ENCODE data around the gene CHST1.

CHST1 gene

GRCh38 chr11:45659818-45660160 is 5.6 kb downstream of the CHST1 start:
- no peak for DNase-seq

GRCh38 chr11:45659031-45659817 is 6.2 kb downstream of the CHST1 start:
- DNase-seq = no peak

GRCh38 chr11:45658292-45658991 is 7.0 kb downstream of the CHST1 start:
- no peak for DNase-seq

GRCh38 chr11:45657496-45658260 is 7.7 kb downstream of the CHST1 start:
- no peak for DNase-seq

GRCh38 chr11:45655831-45656230 is 9.6 kb downstream of the CHST1 start:
- no peak for DNase-seq

- DNase-seq = peak; percentile 46
These were observed 10.1 kb downstream of the CHST1 start for GRCh38 chr11:45655347-45655756.

GRCh38 chr11:45655012-45655283 is 10.5 kb downstream of the CHST1 start:
- no peak for DNase-seq

GRCh38 chr11:45654231-45655011 is 11.0 kb downstream of the CHST1 start:
- DNase-seq = no peak

GRCh38 chr11:45653277-45653676 is 12.1 kb downstream of the CHST1 start:
- no peak for DNase-seq

- no peak for DNase-seq
These were observed 12.6 kb downstream of the CHST1 start for GRCh38 chr11:45652781-45653180.

- DNase-seq = no peak
These were observed 13.3 kb downstream of the CHST1 start for GRCh38 chr11:45651841-45652749.

GRCh38 chr11:45651156-45651555 is 14.3 kb downstream of the CHST1 start:
- no peak for DNase-seq

- DNase-seq = no peak
These were observed 15.0 kb downstream of the CHST1 start for GRCh38 chr11:45650166-45651095.

- no peak for DNase-seq
These were observed 15.8 kb downstream of the CHST1 start for GRCh38 chr11:45649544-45650165.

GRCh38 chr11:45648931-45649330 is 16.5 kb downstream of the CHST1 start:
- DNase-seq = no peak

- DNase-seq = no peak
These were observed 17.6 kb downstream of the CHST1 start for GRCh38 chr11:45647786-45648185.

GRCh38 chr11:45647329-45647728 is 18.1 kb downstream of the CHST1 start:
- DNase-seq = no peak

GRCh38 chr11:45646275-45646927 is 19.0 kb downstream of the CHST1 start:
- no peak for DNase-seq

- no peak for DNase-seq
These were observed 20.2 kb downstream of the CHST1 start for GRCh38 chr11:45644981-45645889.

All from DMS79 (cell line).